SU-DHL-6 (cell line): ENCODE measurements around the gene CNTD1.

ENCODE experiments used
- CTCF ChIP-seq: fragments of 200-600 bp; sonication (generic); IDR thresholded peaks from one replicate; pipeline ENCODE4 v1.5.1; 2017; ENCODE audit warnings: antibody characterized with exemption, mild to moderate bottlenecking, low read length, moderate library complexity; ENCODE audit not compliant: insufficient read depth, poor library complexity, severe bottlenecking
- EZH2phosphoT487 ChIP-seq: fragments of 200-600 bp; sonication (generic), shearing (Covaris generic); conservative IDR thresholded peaks from 2 replicates; pipeline ENCODE4 v1.6.1; 2018; ENCODE audit warnings: mild to moderate bottlenecking, antibody characterized with exemption, low read length, moderate library complexity, mixed read lengths

GRCh38 chr17:42832213-42832933 is 33.7 kb downstream of the CNTD1 start:
- TF ChIP-seq CTCF (no peak), EZH2phosphoT487 (no peak)
